Thoracic aorta endothelial cell (primary cell): ENCODE measurements around the gene OR6C68. TPM values are rescaled to one million over a fixed set of nuclear protein-coding genes. Genes with fewer than 3 reads are reported as not detected.

Source experiments
- total RNA-seq: library from RNA; depleted of rRNA; stranded (reverse); fragments of >200 nt; gene quantifications from 2 replicates; pipeline ENCODE4 v1.2.3, GENCODE V29; 2012

Gene OR6C68
- total RNA-seq, result 0.13 TPM in 1 of 2 replicates, not detected in the other

GRCh38 chr12:55492078-55492477 lies at the start of gene OR6C68:
TSS of gene OR6C68 (plus strand) at chr12:55492378. CDS start at chr12:55492378, 0 bp downstream.

GRCh38 chr12:55443776-55444175 lies 48.4 kb upstream of the OR6C68 start, which contains the start of gene OR6C2:
TSS of gene OR6C2 (plus strand) at chr12:55444076. CDS start at chr12:55452214, 8,138 bp downstream.

GRCh38 chr12:55470088-55470829 lies 21.9 kb upstream of the OR6C68 start, which contains the start of gene OR6C70:
TSS of gene OR6C70 (minus strand) at chr12:55470138. CDS start at chr12:55470138, 0 bp downstream.

Other genes starting within 250 kb of the OR6C68 start
- not detected in 2 replicates for gene OR6C74, start 247.8 kb upstream of the OR6C68 start, total RNA-seq
- not detected in 2 replicates for gene OR6C6, start 195.8 kb upstream of the OR6C68 start, total RNA-seq
- gene OR6C1, start 178.0 kb upstream of the OR6C68 start, total RNA-seq, result not detected in 2 replicates
- not detected in 2 replicates for gene OR6C3, start 161.6 kb upstream of the OR6C68 start, total RNA-seq
- gene OR6C75, start 129.4 kb upstream of the OR6C68 start, total RNA-seq, result not detected in 2 replicates
- not detected in 2 replicates for gene OR6C65, start 91.8 kb upstream of the OR6C68 start, total RNA-seq
- gene OR6C76, start 66.1 kb upstream of the OR6C68 start, total RNA-seq, result not detected in 2 replicates
- gene OR6C2, start 48.3 kb upstream of the OR6C68 start, total RNA-seq, result not detected in 2 replicates
- not detected in 2 replicates for gene OR6C70, start 22.2 kb upstream of the OR6C68 start, total RNA-seq
- gene OR6C4, start 57.2 kb downstream of the OR6C68 start, total RNA-seq, result not detected in 2 replicates
- gene OR2AP1, start 80.1 kb downstream of the OR6C68 start, total RNA-seq, result not detected in 2 replicates
- gene OR10P1, start 144.5 kb downstream of the OR6C68 start, total RNA-seq, result not detected in 2 replicates
- gene ITGA7, start 215.5 kb downstream of the OR6C68 start, total RNA-seq, result 0.40 and 0.57 TPM in 2 replicates
- 46.5 and 50.1 TPM in 2 replicates for gene BLOC1S1, start 223.7 kb downstream of the OR6C68 start, total RNA-seq
- gene RDH5, start 228.0 kb downstream of the OR6C68 start, total RNA-seq, result 1.3 and 1.5 TPM in 2 replicates
- 713 and 1,112 TPM in 2 replicates for gene CD63, start 236.6 kb downstream of the OR6C68 start, total RNA-seq